Karpas-422 (cell line): Measurements from ENCODE around the gene MPDU1. TPM values are rescaled to one million over a fixed set of nuclear protein-coding genes. Genes with fewer than 3 reads are reported as not detected.

ENCODE experiments used
- DNase-seq: peaks from one replicate; pipeline ENCODE4 v3.0.0-alpha.2; 2015
- H2AFZ ChIP-seq: fragments of 200-600 bp; sonication (generic); 2 replicates; pipeline ENCODE4 v1.6.1; 2014; ENCODE audit warnings: antibody characterized with exemption, low read length, mixed read lengths
- H3K27ac ChIP-seq: fragments of 200-600 bp; sonication (generic); 2 replicates; pipeline ENCODE4 v1.5.1; 2014; ENCODE audit warnings: mild to moderate bottlenecking, low read length, moderate library complexity
- H3K27me3 ChIP-seq: fragments of 200-600 bp; sonication (generic); 2 replicates; pipeline ENCODE4 v1.6.1; 2014; ENCODE audit warnings: low read length, mixed read lengths
- H3K36me3 ChIP-seq: fragments of 200-600 bp; sonication (generic); 2 replicates; pipeline ENCODE4 v1.6.1; 2014; ENCODE audit warnings: low read length, mixed read lengths; ENCODE audit not compliant: insufficient read depth
- H3K4me1 ChIP-seq: fragments of 200-600 bp; sonication (generic); 2 replicates; pipeline ENCODE4 v1.6.1; 2014; ENCODE audit warnings: mild to moderate bottlenecking, low read length, mixed read lengths
- H3K4me2 ChIP-seq: fragments of 200-600 bp; sonication (generic); 2 replicates; pipeline ENCODE4 v1.6.1; 2014; ENCODE audit warnings: low read length, low read depth, mild to moderate bottlenecking; ENCODE audit not compliant: poor library complexity, severe bottlenecking
- H3K4me3 ChIP-seq: fragments of 200-600 bp; sonication (generic); 2 replicates; pipeline ENCODE4 v1.5.1; 2014; ENCODE audit warnings: mild to moderate bottlenecking, antibody characterized with exemption, low read length, mixed read lengths
- H3K79me2 ChIP-seq: fragments of 200-600 bp; sonication (generic); 2 replicates; pipeline ENCODE4 v1.6.1; 2014; ENCODE audit warnings: mild to moderate bottlenecking, low read length, mixed read lengths
- H3K9ac ChIP-seq: fragments of 200-600 bp; sonication (generic); 2 replicates; pipeline ENCODE4 v1.6.0; 2014; ENCODE audit warnings: low read length
- H3K9me2 ChIP-seq: fragments of 200-600 bp; sonication (generic), shearing (Covaris generic); replicated peaks from 2 replicates; pipeline ENCODE4 v1.6.0; 2014; ENCODE audit warnings: mild to moderate bottlenecking, low read length, moderate library complexity; ENCODE audit not compliant: insufficient read depth
- H3K9me3 ChIP-seq: fragments of 300-700, 200-600 bp; sonication (generic); 2 replicates; pipeline ENCODE4 v1.6.1; 2014; ENCODE audit warnings: low read length, mixed read lengths
- H4K20me1 ChIP-seq: fragments of 200-600 bp; sonication (generic); 2 replicates; pipeline ENCODE4 v1.6.1; 2014; ENCODE audit warnings: mild to moderate bottlenecking, antibody characterized with exemption, low read length, low read depth; ENCODE audit not compliant: insufficient read depth
- small RNA-seq: library from RNA; depleted of rRNA; stranded (forward); fragments of <200 nt; gene quantifications from one replicate; pipeline ENCODE3, GENCODE V24; 2014
- total RNA-seq: library from RNA; depleted of rRNA; stranded (reverse); fragments of >200 nt; shearing (Covaris generic); gene quantifications from 2 replicates; pipeline ENCODE4 v1.2.3, GENCODE V29; 2014; ENCODE audit warnings: low replicate concordance; rRNA removed

Gene MPDU1
- total RNA-seq, 1 experiment from 2014 or later, result 25.4 TPM

DNA sequence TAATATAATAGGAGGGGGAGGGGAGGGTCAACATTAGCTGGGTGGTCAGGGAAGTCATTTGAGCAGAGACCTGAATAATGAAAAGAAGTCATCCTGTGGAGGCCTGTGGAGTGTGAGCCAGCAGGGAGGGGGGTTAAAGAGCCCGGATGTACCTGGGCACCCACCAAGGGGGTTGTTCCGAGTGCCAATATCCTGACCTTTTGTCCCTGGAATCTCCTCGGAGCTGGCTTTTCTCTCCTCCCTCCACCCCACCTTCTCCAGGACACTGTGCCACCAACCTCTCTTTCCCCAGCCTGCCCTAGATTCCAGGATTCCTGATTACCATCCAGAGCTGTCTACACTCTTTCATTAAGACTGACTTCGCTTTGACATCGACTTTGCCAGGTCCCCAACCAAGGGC lies 52.5 kb downstream of the MPDU1 start:
- Histone ChIP-seq H3K9me3 (no peaks in the 10 kb centered on the region), H3K79me2 (no peaks in the 10 kb centered on the region), H3K36me3 (no peaks in the 10 kb centered on the region), H3K4me3 (no peak overlapping the region), H4K20me1 (no peaks in the 10 kb centered on the region), H3K4me1 (no peaks in the 10 kb centered on the region), H3K9ac (no peak overlapping the region), H3K27ac (no peak overlapping the region), H3K4me2 (no peak overlapping the region), H3K27me3 (no peaks in the 10 kb centered on the region), H3K9me2 (no peaks in the 10 kb centered on the region), H2AFZ (no peak overlapping the region)
- no peak for DNase-seq

Small RNA genes lying within 50 kb of the gene (small RNA-seq; reads per million reads assigned to genes)
- gene CD68 (not detected), gene RF00019 (not detected), gene SNORA48 (not detected), gene SNORD10 (not detected)

Other genes with a start within 250 kb of the MPDU1 start
- 51.0 and 85.0 TPM in 2 replicates for gene ACAP1, start 247.3 kb upstream of the MPDU1 start, total RNA-seq
- 5.1 and 6.8 TPM in 2 replicates for gene KCTD11, start 231.7 kb upstream of the MPDU1 start, total RNA-seq
- gene TMEM95, start 228.7 kb upstream of the MPDU1 start, total RNA-seq, result not detected in 2 replicates
- gene TNK1, start 202.8 kb upstream of the MPDU1 start, total RNA-seq, result 0.75 and 3.8 TPM in 2 replicates
- gene PLSCR3, start 189.3 kb upstream of the MPDU1 start, total RNA-seq, result 39.8 and 40.4 TPM in 2 replicates
- gene TMEM256, start 179.8 kb upstream of the MPDU1 start, total RNA-seq, result 262 and 330 TPM in 2 replicates
- not detected in 2 replicates for gene NLGN2, start 176.0 kb upstream of the MPDU1 start, total RNA-seq
- gene SPEM1, start 163.5 kb upstream of the MPDU1 start, total RNA-seq, result not detected in 2 replicates
- gene SPEM2, start 158.2 kb upstream of the MPDU1 start, total RNA-seq, result not detected in 2 replicates
- not detected in 2 replicates for gene SPEM3, start 155.0 kb upstream of the MPDU1 start, total RNA-seq
- gene TMEM102, start 148.4 kb upstream of the MPDU1 start, total RNA-seq, result 3.0 and 9.9 TPM in 2 replicates
- 0.32 and 0.67 TPM in 2 replicates for gene FGF11, start 144.3 kb upstream of the MPDU1 start, total RNA-seq
- gene CHRNB1, start 138.8 kb upstream of the MPDU1 start, total RNA-seq, result 3.6 and 6.6 TPM in 2 replicates
- gene ZBTB4, start 104.2 kb upstream of the MPDU1 start, total RNA-seq, result 5.5 and 7.2 TPM in 2 replicates
- not detected in 2 replicates for gene SLC35G6, start 102.4 kb upstream of the MPDU1 start, total RNA-seq
- gene POLR2A, start 99.5 kb upstream of the MPDU1 start, total RNA-seq, result 78.8 and 169 TPM in 2 replicates
- gene TNFSF12, start 34.8 kb upstream of the MPDU1 start, total RNA-seq, result not detected in 2 replicates
- gene TNFSF13, start 25.1 kb upstream of the MPDU1 start, total RNA-seq, result 0.90 and 4.0 TPM in 2 replicates
- gene SENP3, start 21.9 kb upstream of the MPDU1 start, total RNA-seq, result 62.8 and 96.1 TPM in 2 replicates
- 3.8 and 6.0 TPM in 2 replicates for gene CD68, start 4.2 kb upstream of the MPDU1 start, total RNA-seq
- 1.2 and 1.6 TPM in 2 replicates for gene SOX15, start 6.2 kb downstream of the MPDU1 start, total RNA-seq
- gene FXR2, start 31.0 kb downstream of the MPDU1 start, total RNA-seq, result 40.5 and 42.3 TPM in 2 replicates
- gene SAT2, start 44.0 kb downstream of the MPDU1 start, total RNA-seq, result 36.0 and 55.0 TPM in 2 replicates
- 0.58 and 1.2 TPM in 2 replicates for gene SHBG, start 46.3 kb downstream of the MPDU1 start, total RNA-seq
- gene ATP1B2, start 67.1 kb downstream of the MPDU1 start, total RNA-seq, result not detected in 2 replicates
- 11.0 and 14.0 TPM in 2 replicates for gene TP53, start 103.6 kb downstream of the MPDU1 start, total RNA-seq
- gene WRAP53, start 104.6 kb downstream of the MPDU1 start, total RNA-seq, result 10.4 and 19.0 TPM in 2 replicates
- not detected in 2 replicates for gene EFNB3, start 121.3 kb downstream of the MPDU1 start, total RNA-seq
- gene DNAH2, start 133.9 kb downstream of the MPDU1 start, total RNA-seq, result not detected in 2 replicates